ENCODE data around the gene GPR62.
"Not testable (repeated sequence)": the region's sequence is repeated elsewhere in the genome, so short reads cannot be mapped to it uniquely, and the experiment has no call there.

GPR62 gene

DNA sequence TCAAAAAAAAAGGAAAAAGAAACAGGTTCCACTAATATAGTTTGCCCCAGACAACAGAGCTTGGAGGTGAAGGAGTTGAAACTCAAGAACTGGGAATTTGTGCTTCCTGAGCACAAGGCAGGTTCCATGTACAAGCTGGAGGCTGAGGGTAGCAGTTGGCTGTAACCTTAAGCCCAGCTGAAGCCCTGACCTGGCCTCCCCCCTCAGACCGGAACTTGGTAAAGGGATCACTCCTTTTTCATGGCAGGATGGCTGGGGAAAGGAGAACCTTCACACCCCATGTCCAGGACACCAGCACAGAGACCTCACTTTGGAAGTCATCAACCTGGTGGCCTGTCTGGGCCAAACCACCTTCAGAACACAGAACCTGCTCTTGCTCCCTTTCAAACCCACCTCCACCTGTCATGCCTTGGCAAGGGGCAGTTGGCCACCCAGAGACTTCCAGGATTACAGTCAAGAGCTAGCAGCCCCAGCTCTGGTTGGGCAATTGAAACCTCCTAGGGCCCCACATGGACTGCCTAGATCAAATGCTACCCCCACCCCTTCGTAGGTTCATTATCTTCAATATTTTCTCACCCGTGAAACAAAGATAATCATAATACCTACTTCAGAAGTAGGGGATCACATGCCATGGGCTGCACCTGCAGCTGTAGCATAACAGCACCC, 37.0 kb downstream of the GPR62 start:
- DNase-seq (ENCODE audit: low spot score) = no peak

DNA sequence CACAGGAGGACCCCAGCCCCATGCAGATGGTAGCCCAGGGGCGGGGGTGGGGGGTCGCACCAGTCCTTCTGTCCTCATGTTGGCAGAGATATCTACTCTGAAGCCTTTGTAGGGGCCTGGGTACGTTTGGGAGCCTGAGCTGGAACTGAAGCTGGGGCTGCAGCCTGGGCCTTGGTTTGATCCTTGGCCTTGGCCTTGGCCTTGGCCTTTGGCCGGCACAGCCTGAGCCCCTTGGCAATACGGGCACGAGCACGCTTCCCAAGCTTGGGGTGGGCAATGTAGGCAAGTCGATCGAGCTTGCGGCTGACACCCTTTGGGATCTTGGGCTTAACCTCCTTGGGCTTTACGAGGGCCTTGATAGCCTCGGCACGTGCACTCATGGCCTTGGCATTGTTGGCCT, 38.5 kb downstream of the GPR62 start:
- DNase-seq (ENCODE audit: low spot score) = not testable (repeated sequence)

DNA sequence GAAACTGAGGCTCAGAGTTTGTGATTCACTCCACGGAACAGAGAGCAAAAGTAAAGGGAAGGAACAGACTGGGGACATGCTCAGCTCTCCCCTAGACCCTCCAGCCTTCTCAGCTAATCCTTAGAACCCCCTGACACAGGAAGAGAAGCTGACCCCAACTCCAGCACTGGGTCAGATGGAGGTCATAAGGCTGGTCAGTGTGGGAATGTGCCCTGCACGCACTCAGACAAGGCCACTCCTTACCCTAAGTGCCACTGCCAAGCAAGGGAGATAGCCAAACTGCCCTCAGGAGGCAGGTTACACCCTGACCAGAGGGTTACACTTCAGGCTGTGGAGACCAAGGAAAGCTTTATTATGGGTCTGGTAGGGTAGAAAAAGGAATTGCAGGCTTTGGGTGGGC, 39.3 kb downstream of the GPR62 start:
- no peak for DNase-seq (ENCODE audit: low spot score)

DNA sequence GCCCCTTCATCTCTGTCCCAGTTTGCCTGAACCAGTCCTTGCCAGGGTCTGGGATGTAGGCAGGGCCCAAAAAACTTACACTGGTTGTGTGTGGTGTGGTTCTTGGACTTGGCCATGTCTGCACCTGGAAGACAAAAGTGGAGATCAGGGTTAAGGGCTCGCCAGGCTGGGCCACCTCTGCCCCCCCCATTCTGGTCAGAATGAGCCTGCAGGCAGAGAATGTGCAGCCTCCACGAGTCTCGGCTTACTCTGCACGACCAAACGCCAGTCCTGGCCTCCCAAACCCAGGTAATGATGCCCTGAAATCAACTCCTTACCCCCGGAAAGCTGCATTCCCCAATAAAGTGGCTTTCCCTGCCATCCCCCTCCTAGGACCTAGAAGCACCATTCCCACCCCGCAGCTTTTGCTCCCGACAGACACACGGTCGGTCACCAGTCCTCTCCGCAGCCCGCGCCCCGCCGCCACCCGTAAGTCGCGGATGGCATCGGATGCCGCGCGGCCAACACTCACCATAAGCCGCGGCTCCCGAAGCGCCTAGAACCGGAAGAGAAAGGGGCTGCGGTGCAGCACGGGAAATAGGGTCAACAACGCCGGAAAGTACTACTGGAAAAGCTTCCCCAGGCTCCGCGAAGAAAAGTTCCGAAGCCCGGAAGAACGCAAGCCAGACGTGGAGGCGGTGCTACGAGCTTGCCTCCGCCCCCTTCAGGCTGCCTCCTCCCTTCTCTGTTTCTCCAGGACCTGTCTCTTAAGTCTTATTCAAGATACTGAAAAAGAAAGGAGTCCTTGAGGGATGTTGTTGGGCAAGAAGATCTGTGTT, 40.4 kb downstream of the GPR62 start, which contains the start of gene RPL29:
TSS of gene RPL29 (minus strand) at position 550 of the 818 bp plus-strand sequence. CDS start at position 116, 434 bp downstream.
- peak; percentile 92 for DNase-seq (ENCODE audit: low spot score)

GRCh38 chr3:51997172-51997571, 42.0 kb downstream of the GPR62 start:
- no peak for DNase-seq (ENCODE audit: low spot score)

- DNase-seq (ENCODE audit: low spot score) = no peak
These were observed 42.9 kb downstream of the GPR62 start for GRCh38 chr3:51997935-51998596.

- DNase-seq (ENCODE audit: low spot score) = no peak
These were observed 43.6 kb downstream of the GPR62 start for GRCh38 chr3:51998774-51999173.

DNA sequence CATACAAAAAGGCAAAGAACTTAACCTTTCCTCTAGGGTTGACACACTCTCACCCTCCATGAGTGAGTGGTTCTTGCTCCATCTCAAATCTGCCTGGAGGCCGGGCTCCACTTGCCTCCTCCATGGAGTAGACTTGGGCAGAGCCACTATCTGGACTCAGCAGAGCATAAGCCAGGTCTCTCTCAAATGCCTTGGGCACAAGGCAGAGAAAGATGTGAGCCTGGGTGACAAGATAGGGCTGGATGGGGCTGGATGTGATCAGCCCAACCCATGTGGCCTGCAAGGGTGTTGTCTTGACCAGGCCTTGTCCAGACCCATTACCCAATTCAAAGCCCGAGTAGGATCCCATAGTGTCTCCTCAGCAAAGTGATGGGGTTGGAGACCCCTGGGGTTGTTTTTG, 44.7 kb downstream of the GPR62 start:
- DNase-seq (ENCODE audit: low spot score) = no peak

GRCh38 chr3:52001443-52001974, 46.3 kb downstream of the GPR62 start:
- peak; percentile 95 for DNase-seq (ENCODE audit: low spot score)

DNA sequence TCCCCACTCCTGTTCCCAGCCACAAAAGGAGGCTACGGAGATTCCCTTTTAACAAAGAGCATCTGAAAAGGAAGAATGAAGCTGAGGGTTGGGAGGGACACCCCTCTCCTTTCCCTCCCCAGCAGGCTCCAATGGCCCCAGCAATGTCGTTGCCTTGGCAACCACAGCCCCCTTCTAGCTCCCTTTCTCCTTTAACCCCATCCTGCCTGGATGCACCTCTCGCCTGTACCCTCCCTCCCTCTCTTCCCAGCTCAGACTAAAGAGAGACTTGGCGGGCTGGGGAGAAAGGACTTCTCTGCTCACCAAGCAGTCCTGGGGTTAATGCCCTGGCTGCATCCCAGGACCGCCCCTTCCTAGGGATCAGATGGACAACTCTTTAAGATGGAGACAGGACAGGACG, 47.6 kb downstream of the GPR62 start:
- no peak for DNase-seq (ENCODE audit: low spot score)

DNA sequence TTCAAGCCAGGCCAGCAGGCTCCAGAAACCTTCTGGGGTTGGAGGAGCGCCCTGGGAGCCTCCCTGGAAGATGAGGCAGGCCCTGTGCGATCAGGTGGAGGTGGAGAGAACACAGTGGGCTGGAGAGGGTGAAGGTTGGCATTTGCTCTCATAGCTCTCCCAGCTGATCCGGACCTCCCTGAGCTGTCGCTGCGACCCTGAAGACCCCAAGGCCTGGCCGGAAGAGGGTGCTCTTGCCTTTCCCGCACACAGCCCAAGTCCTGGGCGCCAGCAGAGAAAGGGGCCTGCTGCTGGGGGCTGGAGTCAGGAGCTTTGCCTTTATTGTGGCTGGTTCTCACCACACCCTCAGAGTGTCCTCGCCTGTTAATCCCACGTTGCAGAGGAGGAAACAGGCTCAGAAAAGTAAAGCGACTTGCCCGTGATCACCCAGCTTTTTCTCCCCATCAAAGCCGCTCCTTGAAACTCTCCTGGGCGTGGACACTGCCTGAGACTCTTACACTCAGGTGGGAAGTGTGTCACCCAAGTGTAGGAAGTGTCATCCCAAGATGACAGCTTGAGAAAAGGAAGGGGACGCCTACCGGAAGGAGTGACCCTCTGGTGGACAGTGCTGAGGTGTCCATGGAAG, 49.1 kb downstream of the GPR62 start:
- DNase-seq (ENCODE audit: low spot score) = no peak

DNA sequence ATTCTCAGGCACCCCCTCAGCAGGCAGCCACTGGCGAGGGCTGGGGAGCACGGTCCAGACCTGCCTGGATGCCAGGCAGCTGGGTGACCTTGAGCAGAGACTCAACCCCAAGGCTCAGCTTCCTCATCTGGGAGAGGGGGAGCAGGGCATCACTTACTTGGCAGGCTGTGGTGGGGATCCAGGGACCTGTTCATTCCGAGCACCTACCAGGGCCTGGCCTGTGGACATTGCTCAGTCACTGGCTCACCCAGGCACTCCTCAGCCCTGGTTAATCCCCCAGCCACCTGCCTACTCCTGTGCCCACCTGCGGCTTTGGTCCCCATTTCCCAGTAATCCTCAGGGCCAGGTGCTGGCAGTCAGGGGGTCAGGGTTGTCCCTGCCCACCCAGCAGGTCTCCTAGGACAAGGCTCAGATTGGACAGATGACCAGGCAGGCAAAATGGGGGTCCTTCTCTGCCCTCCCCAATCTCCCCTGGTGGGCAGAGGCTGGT, 49.8 kb downstream of the GPR62 start:
- DNase-seq (ENCODE audit: low spot score) = no peak

DNA sequence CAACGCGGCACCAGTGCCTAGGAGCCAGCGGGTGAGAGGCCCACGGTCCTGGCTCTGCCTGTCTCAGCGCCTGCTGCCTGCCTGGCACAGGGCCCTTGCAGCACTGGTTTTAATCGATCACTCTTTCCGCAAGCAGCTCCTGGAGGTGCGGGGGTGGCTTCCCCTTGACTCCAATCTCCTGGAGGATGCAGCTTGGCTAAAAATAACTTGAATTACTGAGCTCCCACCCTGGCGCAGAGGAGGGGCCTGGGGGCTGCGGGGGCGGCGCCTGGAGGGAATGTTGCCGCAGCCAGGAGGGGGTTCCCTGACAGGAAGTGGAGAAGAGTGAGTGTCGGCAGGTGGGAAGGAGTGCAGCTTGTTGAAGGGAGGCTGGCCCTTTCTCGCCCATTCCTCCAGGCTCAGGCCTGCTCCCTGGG, 50.4 kb downstream of the GPR62 start:
- no peak for DNase-seq (ENCODE audit: low spot score)

GRCh38 chr3:52006017-52006819, 51.0 kb downstream of the GPR62 start:
- DNase-seq (ENCODE audit: low spot score) = no peak

- no peak for DNase-seq (ENCODE audit: low spot score)
These were observed 51.6 kb downstream of the GPR62 start for GRCh38 chr3:52006820-52007133.
